Hepatocyte (in vitro differentiated cells): ENCODE measurements around the gene SHROOM3. TPM values are rescaled to one million over a fixed set of nuclear protein-coding genes. Genes with fewer than 3 reads are reported as not detected.
A peak's percentile ranks its signal among the peaks of the same experiment; 100 is the strongest.

Source experiments
- DNase-seq: peaks from one replicate; pipeline ENCODE4 v3.0.0-alpha.2; 2016; ENCODE audit warnings: low spot score
- H2AFZ ChIP-seq: fragments of 200-600 bp; sonication (generic); 2 replicates; pipeline ENCODE4 v1.6.0; 2016; ENCODE audit warnings: antibody characterized with exemption, mild to moderate bottlenecking
- H3K27ac ChIP-seq: fragments of 200-600 bp; sonication (generic); 2 replicates; pipeline ENCODE4 v1.5.1; 2016; ENCODE audit warnings: mild to moderate bottlenecking
- H3K27me3 ChIP-seq: fragments of 200-600 bp; sonication (generic); 2 replicates; pipeline ENCODE4 v1.6.1; 2016
- H3K36me3 ChIP-seq: fragments of 200-600 bp; sonication (generic); replicated peaks from 2 replicates; pipeline ENCODE4 v1.5.1; 2016; ENCODE audit warnings: low read depth; ENCODE audit not compliant: insufficient read depth
- H3K4me1 ChIP-seq: fragments of 200-600 bp; sonication (generic); 2 replicates; pipeline ENCODE4 v1.5.1; 2016; ENCODE audit warnings: mild to moderate bottlenecking, moderate library complexity; ENCODE audit not compliant: insufficient read depth
- H3K4me2 ChIP-seq: fragments of 200-600 bp; sonication (generic); 2 replicates; pipeline ENCODE4 v1.6.0; 2016
- H3K4me3 ChIP-seq: fragments of 200-600 bp; sonication (generic); 2 replicates; pipeline ENCODE4 v1.5.1; 2016; ENCODE audit warnings: mild to moderate bottlenecking
- H3K79me2 ChIP-seq: fragments of 200-600 bp; sonication (generic); 2 replicates; pipeline ENCODE4 v1.6.0; 2017; ENCODE audit warnings: mild to moderate bottlenecking
- H3K9me2 ChIP-seq: fragments of 200-600 bp; sonication (generic); replicated peaks from 2 replicates; pipeline ENCODE4 v1.6.0; 2017; ENCODE audit warnings: mild to moderate bottlenecking; ENCODE audit not compliant: insufficient read depth
- H3K9me3 ChIP-seq: fragments of 200-600 bp; sonication (generic); 2 replicates; pipeline ENCODE4 v1.5.1; 2016; ENCODE audit warnings: low read depth, mild to moderate bottlenecking
- H4K20me1 ChIP-seq: fragments of 200-600 bp; sonication (generic); 2 replicates; pipeline ENCODE4 v1.6.0; 2016; ENCODE audit warnings: mild to moderate bottlenecking; ENCODE audit not compliant: insufficient read depth, poor library complexity, severe bottlenecking
- CTCF ChIP-seq: fragments of 200-600 bp; sonication (generic); IDR thresholded peaks from 2 replicates; pipeline ENCODE4 v1.5.1; 2016; ENCODE audit warnings: antibody characterized with exemption, mild to moderate bottlenecking; ENCODE audit not compliant: poor library complexity
- EZH2 ChIP-seq: fragments of 200-600 bp; sonication (generic); IDR thresholded peaks from 2 replicates; pipeline ENCODE4 v1.6.1; 2016; ENCODE audit warnings: antibody characterized with exemption, mild to moderate bottlenecking, borderline replicate concordance
- EZH2phosphoT487 ChIP-seq: fragments of 200-600 bp; sonication (generic); IDR thresholded peaks from one replicate; pipeline ENCODE4 v1.6.1; 2018; ENCODE audit warnings: antibody characterized with exemption, mild to moderate bottlenecking, low read depth, moderate library complexity; ENCODE audit not compliant: unreplicated experiment, severe bottlenecking
- WGBS: methylation state at CpG from one replicate; pipeline ENCODE4 v1.1.6; 2016; ENCODE audit warnings: low lambda C conversion rate; ENCODE audit errors: missing lambda C conversion rate; 5-methylcytosine and 5-hydroxymethylcytosine counted together
- polyA plus RNA-seq: library from polyadenylated mRNA; unstranded; fragments of >200 nt; fragmentation: Nextera tagmentation; extraction: Ambion mirVana; gene quantifications from 2 replicates; pipeline ENCODE4 v1.2.1, GENCODE V29; 2016
- total RNA-seq: library from RNA; depleted of rRNA; stranded (reverse); fragments of >200 nt; gene quantifications from 2 replicates; pipeline ENCODE4 v1.2.3, GENCODE V29; 2014

The SHROOM3 gene
- total and polyA plus RNA-seq, 2 experiments from 2014 or later, result 35.0 to 63.1 TPM

DNA sequence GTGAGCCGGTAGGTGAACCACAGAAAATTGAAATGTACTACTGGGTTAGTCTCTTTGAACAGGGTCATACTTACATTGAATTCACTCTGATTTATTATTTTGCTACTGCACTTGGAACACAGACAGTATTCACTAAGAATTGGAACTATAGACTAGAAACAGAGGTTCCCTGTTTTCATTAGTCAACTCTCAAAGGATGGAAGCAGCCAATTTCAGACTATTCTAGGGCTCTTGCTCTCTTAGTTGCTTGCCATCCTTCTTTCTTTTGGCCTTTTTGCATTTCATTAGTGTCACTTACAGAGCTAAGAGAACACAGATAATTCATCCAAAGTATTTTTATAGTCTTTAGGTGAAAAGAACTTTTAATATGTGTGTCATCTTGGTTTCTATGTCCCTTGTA, 52.6 kb downstream of the SHROOM3 start:
- Histone ChIP-seq H3K4me2 (no peak overlapping the region), H3K27me3 (no peaks in the 10 kb centered on the region), H3K27ac (no peak overlapping the region), H2AFZ (no peak overlapping the region), H3K4me3 (no peak overlapping the region), H3K9me3 (no peaks in the 10 kb centered on the region), H3K36me3 (no peaks in the 10 kb centered on the region), H3K79me2 (no peaks in the 10 kb centered on the region), H3K9me2 (no peaks in the 10 kb centered on the region), H4K20me1 (no peaks in the 10 kb centered on the region), H3K4me1 (peaks cover 10% of the 10 kb centered on the region)
- 49% methylated on average over 1 of the region's 1 CpG for WGBS
- no peak for DNase-seq
- no peak for TF ChIP-seq EZH2phosphoT487
- no peak for TF ChIP-seq CTCF
- TF ChIP-seq EZH2, result no peak

DNA sequence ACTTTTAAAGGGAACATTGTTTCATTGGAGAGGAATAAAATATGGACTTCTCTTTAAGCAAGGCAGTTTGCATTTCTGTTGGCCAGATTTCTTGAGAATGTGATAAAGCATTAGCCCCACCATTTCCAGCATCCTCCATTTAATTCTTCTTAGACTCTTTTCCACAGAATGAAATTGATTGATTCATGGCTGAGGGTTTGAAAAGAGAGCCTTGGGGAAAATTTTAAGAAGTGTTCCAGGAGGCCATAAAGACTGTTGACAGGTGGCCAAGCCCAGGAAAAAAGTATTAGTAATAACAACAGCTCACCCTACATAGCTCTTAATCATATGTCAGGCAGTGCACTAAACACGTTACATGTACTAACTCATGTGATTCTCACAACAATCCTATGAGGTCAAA, 53.4 kb downstream of the SHROOM3 start:
- TF ChIP-seq EZH2phosphoT487 (no peak), CTCF (no peak), EZH2 (no peak)
- H3K27ac ChIP-seq, result no peak overlapping the region
- H4K20me1 ChIP-seq, result no peaks in the 10 kb centered on the region
- DNase-seq, result no peak
- 76% methylated on average over 1 of the region's 1 CpG for WGBS
- H3K27me3 ChIP-seq, result no peaks in the 10 kb centered on the region
- no peak overlapping the region for H3K4me3 ChIP-seq
- H3K79me2 ChIP-seq, result no peaks in the 10 kb centered on the region
- H3K4me1 ChIP-seq, result peaks cover 10% of the 10 kb centered on the region
- no peak overlapping the region for H2AFZ ChIP-seq
- H3K36me3 ChIP-seq, result no peaks in the 10 kb centered on the region
- no peak overlapping the region for H3K4me2 ChIP-seq
- no peaks in the 10 kb centered on the region for H3K9me2 ChIP-seq
- no peaks in the 10 kb centered on the region for H3K9me3 ChIP-seq

- Histone ChIP-seq H3K9me2 (no peaks in the 10 kb centered on the region), H3K79me2 (no peaks in the 10 kb centered on the region), H3K27ac (peak overlapping the region; percentile 65), H3K4me1 (peaks cover 10% of the 10 kb centered on the region), H3K9me3 (no peaks in the 10 kb centered on the region), H4K20me1 (no peaks in the 10 kb centered on the region), H3K4me2 (no peak overlapping the region), H3K27me3 (no peaks in the 10 kb centered on the region), H2AFZ (no peak overlapping the region), H3K4me3 (no peak overlapping the region), H3K36me3 (no peaks in the 10 kb centered on the region)
- TF ChIP-seq EZH2 (no peak), CTCF (no peak), EZH2phosphoT487 (no peak)
- no peak for DNase-seq
- WGBS, result 43% methylated on average over 4 of the region's 4 CpGs
Observed at GRCh38 chr4:76488888-76489685, 54.1 kb downstream of the SHROOM3 start.
